GM19023 (cell line): ENCODE results near the gene PABPC3.

Experiments used
- ATAC-seq: cut with Tn5 transposase; IDR thresholded peaks from one replicate; pipeline ENCODE4 v1.9.1; 2021; ENCODE audit warnings: mild to moderate bottlenecking, moderate library complexity; ENCODE audit not compliant: unreplicated experiment

PABPC3 gene

DNA sequence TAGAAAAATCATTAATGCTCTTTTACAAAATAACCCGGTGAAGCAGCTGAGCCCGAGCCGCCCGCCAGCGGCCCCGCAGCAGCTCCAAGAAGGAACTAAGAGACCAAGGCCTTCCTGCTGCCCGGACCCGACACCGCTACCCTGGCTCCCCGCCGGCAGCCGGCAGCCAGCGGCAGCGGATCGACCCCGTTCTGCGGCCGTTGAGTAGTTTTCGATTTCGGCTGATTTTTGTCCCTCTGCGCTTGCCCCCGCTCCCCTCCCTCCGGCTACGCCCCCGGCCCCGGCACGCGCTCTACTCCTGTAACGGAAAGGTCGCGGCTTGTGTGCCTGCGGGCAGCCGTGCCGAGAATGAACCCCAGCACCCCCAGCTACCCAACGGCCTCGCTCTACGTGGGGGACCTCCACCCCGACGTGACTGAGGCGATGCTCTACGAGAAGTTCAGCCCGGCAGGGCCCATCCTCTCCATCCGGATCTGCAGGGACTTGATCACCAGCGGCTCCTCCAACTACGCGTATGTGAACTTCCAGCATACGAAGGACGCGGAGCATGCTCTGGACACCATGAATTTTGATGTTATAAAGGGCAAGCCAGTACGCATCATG lies at the start of gene PABPC3:
Gene PABPC3, plus strand, starts transcription at position 286 of the 603 bp plus-strand sequence. Its CDS starts 63 bp downstream, at position 349.
- no peak for ATAC-seq

DNA sequence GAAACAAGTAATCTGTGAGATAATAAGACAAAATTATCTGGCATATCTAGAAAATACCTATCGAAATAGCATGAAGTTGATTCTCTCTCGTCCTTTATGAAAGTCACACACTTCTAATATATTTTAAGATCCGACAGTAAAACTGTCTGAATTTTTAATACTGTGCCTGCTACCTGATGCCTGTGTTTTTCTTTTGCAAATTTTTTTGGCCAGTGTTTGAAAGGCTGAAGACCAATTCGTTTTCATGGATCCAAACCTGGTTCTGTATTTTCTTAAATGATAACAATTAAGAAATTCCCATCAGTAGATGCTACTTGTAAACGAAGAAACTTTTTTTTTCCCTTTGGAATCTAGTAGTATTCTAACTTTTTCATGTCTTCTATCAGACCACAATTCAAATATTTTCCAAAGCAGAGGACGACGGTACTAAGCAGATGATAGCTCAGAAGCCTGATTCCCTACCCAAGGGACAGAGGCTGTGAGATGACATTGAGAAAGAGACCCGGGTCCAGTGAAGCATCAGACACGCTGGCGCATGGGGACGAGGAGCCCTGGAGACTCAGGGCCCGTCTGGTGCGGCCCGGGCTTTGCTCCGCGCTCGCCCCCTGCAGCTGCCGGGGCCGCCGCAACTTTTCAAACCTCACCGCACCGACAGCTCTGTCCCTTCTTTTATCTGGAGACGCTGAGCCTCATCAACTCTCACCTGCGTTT lies 49.5 kb upstream of the PABPC3 start:
- ATAC-seq, result no peak

DNA sequence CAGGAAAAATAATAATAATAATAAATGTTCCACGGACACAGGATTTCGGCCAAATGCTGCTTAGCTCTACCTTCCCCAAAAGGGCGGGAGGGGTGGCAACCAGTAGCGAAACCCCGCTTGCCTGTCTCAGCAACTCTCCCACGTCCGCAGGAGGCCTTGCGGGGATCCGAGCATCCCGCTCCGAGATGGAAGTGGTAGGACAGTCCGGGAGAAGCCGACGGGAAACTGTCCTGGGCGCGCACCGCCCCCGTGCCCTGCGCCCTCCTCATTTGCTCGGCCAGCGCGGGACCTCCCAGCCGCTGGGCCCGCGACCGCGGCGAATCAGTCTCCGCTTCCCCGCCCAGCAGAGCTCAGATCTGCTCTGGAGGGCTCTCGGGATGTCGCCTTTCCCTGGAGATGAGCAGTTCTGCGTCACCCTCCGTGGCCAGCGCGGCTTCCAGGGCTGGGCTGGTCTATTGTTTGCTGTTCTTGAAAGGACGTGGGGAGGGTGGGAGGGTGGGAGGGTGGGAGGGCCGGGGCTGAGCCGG lies 48.9 kb upstream of the PABPC3 start:
- ATAC-seq, result no peak

DNA sequence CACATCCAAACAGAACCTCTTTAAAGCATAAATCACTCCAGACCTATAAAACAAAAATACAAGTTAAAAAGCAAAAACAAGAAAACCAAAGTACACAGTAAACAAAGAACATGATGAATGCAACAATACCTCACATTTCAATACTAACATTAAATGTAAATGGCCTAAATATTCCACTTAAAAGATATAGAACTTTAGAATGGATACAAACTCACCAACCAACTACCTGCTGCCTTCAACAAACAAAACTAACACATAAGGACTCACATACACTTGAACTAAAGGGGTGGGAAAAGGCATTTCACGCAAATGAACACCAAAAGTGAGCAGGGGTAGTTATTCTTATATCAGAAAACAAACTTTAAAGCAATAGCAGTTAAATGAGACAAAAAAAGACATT lies 44.9 kb upstream of the PABPC3 start:
- ATAC-seq, result no peak

DNA sequence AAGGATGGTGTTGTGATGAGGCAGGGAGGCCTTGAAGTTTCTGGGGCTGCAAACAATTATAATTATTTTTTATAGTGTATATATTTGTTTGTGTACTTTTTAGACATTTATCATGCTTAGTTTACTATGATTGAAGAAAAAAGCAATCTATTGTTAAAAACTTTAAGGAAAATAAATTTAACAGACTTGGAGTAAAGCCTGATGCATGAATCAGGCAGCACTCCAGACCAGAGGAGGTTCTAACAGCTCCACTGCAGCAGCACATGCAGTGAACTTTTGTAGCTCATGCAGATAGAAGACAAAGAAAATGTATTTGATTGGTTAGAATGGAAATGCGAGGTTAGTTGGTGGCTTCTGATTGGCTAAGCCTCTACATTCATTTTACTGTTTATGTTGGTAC lies 36.8 kb upstream of the PABPC3 start:
- ATAC-seq, result no peak

DNA sequence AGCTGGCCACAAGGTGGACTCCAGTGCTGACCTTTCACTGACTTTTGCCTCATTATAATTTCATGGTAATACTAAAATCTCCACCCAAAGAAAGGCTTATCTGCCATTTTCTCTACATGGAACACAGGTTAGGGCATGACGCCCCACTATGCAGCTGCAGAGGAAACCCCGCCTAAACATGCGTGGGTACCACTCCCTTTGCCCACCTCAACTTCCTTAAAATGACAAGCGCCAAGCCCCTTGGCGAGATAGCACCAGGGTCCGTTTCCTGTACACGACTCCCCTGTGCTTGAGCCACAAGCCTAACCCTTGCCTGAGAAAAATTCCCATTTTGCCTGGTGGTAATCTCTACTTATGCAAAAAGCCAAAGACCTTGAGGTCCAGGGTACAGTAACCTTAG lies 36.0 kb upstream of the PABPC3 start:
- ATAC-seq, result no peak

DNA sequence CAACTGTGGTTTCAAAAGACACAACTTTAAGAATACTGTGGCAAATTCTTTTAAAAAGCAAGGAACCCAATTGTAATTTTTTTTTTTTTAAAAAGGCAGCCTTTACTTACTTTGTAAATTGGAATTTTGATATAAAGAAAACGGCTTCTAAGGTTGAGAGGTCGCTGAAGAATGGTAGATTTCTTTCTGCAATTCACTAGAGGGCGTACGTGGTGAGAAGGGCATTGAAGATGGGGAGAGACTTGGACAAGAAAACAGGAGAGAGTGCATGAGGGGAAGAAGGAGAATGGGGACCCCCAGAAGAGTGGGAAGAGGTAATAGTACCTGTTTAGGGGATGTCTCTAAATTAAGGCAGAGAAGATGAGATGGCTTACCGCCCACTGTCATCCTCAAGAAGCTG lies 33.5 kb upstream of the PABPC3 start:
- no peak for ATAC-seq

DNA sequence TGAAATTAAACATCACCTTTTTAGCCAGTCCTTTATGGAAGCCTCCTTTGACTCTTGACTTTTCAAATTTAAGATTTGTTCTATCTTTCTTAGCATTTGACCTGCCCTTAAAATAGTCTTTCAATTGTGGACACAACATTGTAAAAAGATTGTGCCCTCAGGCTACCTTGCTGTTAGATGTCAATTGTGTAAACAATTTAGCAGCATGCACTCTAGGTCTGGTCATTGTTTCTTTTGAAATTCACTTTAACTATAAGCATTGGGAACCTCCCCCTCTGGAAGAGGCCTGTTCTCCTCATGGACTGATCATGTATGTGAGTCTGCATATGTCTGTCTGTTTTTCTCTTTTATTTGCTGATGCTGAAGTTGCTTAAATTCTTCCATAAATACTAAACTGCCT lies 31.5 kb upstream of the PABPC3 start:
- no peak for ATAC-seq

DNA sequence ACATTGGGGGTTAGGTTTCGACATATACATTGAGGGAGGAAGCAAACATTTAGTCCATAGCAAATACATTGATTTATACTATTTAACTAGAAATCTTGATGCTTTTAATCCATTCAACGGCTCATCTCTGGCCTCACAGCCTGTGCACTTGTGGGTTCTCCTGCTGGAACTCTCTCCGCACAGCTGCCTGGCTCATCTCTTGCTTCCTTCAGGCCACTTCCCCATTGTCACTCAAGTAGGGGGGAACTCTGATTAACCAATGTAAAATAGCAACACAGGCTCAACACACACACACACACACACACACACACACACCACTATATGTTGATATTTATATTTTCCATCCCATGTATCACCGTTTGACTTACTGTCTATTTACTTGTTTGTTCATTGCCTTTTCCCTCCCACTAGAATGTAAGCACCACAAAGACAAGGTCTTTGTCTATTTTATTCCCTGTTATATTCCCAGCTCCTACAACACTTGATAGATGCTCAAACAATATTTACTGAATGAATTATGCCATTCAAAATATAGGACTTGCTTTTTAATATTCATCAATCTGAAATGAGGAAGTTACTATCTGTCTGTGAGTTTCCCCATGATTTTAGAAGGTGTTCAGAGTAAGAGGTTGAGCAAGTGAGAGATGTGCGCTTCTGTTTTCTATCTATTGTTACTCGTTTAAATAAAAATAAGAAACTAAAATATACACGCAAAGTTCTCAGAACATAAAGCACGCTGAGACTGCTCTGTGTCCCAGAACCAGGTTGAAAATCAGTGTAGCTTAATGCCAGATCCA lies 29.8 kb upstream of the PABPC3 start:
- no peak for ATAC-seq

DNA sequence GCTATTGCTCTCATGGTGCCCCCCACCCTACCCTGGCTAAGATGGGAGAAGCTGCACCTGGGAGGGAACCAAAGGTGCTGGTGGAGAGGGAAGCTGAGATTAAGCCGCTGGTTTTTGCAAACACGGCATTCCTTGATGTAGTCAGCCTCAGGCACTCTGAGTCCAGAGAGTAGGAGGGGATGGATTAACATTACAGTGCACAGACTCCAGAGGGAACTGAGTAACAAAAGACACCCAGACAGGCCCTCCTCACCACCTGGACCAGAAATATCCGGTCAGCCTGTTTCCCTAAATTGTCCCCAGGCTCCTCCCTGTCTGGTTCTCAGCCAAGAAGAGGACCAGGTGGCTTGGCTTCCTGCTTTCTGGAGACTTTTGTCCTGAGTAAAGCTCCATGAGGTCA lies 28.9 kb upstream of the PABPC3 start:
- ATAC-seq, result no peak

DNA sequence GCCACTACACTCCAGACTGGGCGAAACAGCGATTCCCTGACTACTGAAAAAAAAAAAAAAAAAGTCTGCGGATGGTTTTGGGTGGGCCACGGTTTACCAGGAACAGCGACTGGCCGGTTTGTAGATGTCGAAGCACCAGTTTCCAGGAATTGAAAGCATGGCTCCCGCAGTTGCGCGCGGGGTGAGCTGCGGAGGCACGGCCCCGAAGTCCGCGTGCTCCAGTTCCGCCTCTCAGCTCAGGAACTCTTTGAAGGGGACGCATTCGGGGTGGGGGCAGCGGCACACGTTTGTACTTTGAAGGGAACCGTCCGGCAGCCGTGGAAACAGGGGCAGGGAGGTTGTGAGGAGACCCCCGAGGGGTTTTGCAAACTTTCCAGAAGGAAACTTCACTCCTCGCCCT lies 27.1 kb upstream of the PABPC3 start:
- no peak for ATAC-seq

DNA sequence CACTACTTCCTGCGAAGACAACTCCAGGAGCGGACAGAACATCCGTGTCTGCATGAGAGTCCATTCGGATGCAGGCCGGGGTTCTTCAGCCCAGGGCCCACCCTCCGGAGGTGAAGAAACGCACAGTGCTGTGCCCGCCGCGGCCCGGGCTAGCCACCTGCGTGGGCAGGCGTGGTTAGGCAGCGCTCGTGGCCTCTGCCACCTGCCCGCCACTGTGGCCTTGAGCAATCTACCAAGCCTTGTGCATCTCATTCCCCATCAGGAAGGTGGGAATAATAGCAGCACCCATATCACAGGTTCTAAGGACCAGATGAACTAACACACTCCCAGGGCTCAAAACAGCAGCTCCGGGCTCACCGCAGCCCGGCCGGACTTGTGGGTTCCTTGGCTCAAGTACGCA lies 26.7 kb upstream of the PABPC3 start:
- no peak for ATAC-seq

DNA sequence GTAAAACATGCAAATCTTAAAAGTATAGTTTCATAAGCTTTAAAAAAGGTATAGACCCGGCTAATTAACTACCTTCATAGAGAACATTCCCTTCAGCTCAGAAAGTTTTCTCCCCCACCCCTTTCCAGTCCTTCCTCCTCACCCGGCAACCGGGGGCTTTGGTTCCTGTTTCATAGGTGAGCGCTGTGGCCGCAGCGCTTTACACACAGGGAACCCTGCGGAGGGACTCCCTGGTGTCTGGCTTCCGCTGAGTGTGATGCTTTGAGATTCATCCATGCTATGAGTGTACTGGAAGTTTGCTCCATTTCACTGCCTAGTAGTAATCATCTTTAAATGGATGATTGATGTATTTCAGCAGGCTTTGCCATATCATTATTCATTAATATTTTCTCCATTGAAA lies 26.0 kb upstream of the PABPC3 start:
- ATAC-seq, result no peak

DNA sequence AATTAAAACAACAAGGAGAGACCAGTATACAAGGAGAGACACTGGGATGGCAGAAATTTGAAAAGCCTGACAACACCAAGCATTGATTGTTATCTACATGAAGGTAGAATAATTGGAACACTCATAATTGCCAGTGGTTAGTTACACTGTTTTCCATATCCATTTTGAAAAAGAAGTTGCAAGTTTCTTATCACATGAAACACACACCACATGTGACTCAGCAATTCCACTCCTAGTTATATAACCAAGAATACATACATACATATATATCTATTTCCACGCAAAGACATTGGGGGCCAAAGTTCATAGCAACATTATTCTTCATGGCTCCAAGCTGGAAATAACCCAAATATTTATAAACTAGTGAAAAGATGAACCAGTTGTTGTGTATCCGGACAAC lies 15.2 kb upstream of the PABPC3 start:
- no peak for ATAC-seq

DNA sequence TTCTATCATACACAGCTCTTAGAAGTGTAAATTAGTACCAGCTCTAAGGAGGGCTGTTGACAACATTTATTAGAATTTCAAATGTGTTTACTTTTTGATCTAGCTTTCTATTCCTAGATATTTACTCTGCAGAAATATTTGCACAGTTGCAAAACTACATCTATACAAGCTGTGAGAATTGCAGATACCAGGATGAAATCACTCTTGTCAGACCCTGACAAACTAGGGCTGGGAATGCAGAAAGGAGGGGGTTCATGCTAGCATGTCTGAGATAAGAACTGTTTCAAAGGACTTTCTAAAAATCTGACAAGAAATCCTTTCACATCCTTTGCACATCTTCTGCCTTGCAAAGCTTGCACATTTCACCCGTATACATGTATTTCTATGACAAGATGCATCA lies 11.8 kb upstream of the PABPC3 start:
- no peak for ATAC-seq

DNA sequence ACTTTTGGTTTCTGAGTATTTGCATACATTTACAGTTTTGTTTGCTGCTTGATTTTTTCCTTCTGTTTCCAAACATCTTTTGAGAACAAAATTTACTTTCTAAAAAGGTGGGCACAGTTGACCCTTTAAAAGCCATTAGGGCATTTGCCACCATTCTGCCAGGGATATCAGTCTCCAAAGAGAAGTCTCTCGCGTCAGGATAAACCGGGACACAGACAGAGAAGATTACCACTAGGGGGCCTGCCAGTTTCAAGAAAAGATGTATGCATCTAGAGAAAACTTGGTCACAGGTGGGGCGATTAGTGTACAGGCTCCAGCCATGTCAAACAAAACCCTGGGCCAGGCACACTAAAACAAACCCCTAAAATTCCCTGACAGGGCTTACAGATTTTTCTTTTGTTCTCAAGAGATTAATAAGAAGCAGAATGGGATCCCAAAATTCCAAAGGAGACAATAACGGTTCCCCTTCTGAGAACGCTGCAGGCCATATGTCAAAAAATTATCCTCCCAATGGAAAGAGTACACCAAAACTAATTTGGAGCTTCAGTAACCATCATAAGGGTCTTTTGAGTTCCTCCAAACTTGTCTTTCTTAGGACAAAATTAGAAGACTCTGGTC lies 10.7 kb upstream of the PABPC3 start:
- ATAC-seq, result no peak

DNA sequence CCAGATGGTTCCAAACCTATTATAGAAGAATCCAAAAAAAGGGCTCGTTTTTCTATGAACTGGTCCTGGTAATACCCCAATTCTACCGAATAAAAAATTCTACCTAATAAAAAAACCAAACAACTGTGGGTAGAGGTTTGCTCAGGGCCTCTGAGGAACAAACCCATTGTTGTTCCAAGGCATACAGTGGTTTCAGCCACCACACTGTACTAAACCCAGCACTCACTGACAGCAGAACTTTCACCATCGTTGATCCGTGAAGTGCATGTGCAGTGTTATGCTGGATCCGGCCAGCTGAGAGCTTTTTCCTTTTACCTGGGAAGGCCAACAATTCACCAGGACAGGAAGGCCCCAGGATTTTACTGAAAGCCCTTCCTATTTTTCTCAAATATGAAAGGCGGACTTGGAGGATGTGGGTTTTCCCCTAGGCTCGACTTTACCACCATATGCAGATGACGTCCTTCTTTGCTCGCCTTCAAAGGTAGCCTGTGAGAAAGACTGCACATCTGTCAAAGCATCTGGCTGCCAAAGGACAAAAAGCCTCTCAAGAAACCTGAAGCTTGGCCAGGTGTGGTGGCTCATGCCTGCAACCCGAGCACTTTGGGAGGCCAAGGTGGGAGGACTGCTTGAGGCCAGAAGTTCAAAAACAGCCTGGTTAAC lies 7.2 kb upstream of the PABPC3 start:
- ATAC-seq, result no peak

DNA sequence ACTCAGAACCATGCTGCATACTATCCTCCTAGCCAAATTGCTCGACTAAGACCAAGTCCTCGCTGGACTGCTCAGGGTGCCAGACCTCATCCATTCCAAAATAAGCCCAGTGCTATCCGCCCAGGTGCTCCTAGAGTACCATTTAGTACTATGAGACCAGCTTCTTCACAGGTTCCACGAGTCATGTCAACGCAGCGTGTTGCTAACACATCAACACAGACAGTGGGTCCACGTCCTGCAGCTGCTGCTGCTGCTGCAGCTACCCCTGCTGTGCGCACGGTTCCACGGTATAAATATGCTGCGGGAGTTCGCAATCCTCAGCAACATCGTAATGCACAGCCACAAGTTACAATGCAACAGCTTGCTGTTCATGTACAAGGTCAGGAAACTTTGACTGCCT lies 1.5 kb downstream of the PABPC3 start:
- no peak for ATAC-seq

DNA sequence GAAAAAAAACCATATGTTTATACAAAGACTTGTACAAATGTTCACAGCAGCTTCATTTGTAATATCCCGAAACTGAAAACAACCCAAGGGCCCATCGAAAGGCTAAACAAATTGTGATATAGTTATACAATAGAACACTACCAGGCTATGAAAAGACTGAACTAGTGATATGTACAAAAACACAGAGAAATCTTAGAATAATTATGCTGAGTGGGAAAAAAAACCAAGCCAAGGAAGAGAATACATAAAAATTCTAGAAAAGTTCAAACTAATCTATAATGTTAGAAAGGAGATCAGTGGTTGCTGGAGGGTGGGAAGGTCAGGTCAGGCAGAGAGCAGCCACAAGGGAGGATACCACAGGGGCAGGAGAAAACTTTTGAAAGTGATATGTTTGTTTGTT lies 7.8 kb downstream of the PABPC3 start:
- no peak for ATAC-seq

DNA sequence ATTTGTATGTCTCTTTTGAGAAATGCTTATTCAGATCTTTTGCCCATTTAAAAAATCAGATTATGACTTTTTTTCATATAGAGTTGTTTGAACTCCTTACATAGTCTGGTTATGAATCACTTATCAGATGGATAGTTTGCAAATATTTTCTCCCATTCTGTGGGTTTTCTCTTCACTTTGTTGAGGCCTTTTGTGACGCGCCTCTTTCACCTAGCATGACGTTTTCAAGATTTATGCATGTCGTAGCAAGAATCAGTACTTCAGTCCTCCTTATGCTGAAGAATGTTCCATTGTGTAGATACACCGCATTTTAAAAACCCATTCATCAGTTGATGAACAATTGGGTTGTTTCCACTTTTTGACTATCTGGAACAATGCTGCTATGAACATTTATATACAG lies 13.4 kb downstream of the PABPC3 start:
- no peak for ATAC-seq
